HepG2 (cell line): ENCODE results near the gene ABHD17A. TPM values are rescaled to one million over a fixed set of nuclear protein-coding genes. Genes with fewer than 3 reads are reported as not detected.

Experiments used
- CCAR2 ChIP-seq: fragments of 200-400 bp; formaldehyde crosslinking; optimal IDR thresholded peaks from 2 replicates; pipeline ENCODE3; 2018; ENCODE audit warnings: low read depth, mild to moderate bottlenecking, low read length, moderate library complexity
- CEBPG ChIP-seq: IDR thresholded peaks from 2 replicates; pipeline ENCODE4 v1.6.1; 2016
- CREM ChIP-seq, 2 experiments: sonication (generic) in 1 of 2; formaldehyde crosslinking in 1 of 2; IDR thresholded peaks; 2 replicates each; pipeline versions ENCODE4 v1.4.0 to v1.6.1; 2016 to 2020; ENCODE audit warnings: antibody characterized with exemption in 1 of 2, mild to moderate bottlenecking in 1 of 2, missing genetic modification reagents in 1 of 2
- JDP2 ChIP-seq: sonication (generic); formaldehyde crosslinking; IDR thresholded peaks from 2 replicates; pipeline ENCODE4 v1.8.1; 2022; ENCODE audit warnings: missing genetic modification reagents, borderline replicate concordance
- KDM4B ChIP-seq: sonication (generic); formaldehyde crosslinking; IDR thresholded peaks from 2 replicates; pipeline ENCODE4 v1.4.0; 2020; ENCODE audit warnings: missing genetic modification reagents
- KDM5A ChIP-seq: fragments of 200-600 bp; sonication (generic); IDR thresholded peaks from 2 replicates; pipeline ENCODE4 v1.7.0; 2018; ENCODE audit warnings: antibody characterized with exemption, mild to moderate bottlenecking, low read length, borderline replicate concordance
- MATR3 ChIP-seq: sonication (generic); formaldehyde crosslinking; IDR thresholded peaks from 2 replicates; pipeline ENCODE4 v1.4.0; 2020; ENCODE audit warnings: missing genetic modification reagents
- NFRKB ChIP-seq: fragments of 450-650 bp; IDR thresholded peaks from 2 replicates; pipeline ENCODE4 v1.6.1; 2017
- PCBP2 ChIP-seq: fragments of 200-400 bp; formaldehyde crosslinking; optimal IDR thresholded peaks from 2 replicates; pipeline ENCODE3; 2018; ENCODE audit warnings: low read length, low read depth; ENCODE audit not compliant: poor library complexity, severe bottlenecking
- RFX5 ChIP-seq: IDR thresholded peaks from 2 replicates; pipeline ENCODE4 v1.6.1; 2011; ENCODE audit warnings: low read depth, low read length, improper control_type of control experiment
- SMYD3 ChIP-seq: sonication (generic); formaldehyde crosslinking; IDR thresholded peaks from 2 replicates; pipeline ENCODE4 v1.8.1; 2023; ENCODE audit warnings: mild to moderate bottlenecking, missing genetic modification reagents
- SRSF1 ChIP-seq: fragments of 200-400 bp; formaldehyde crosslinking; optimal IDR thresholded peaks from 2 replicates; pipeline ENCODE3; 2017; ENCODE audit warnings: mild to moderate bottlenecking, low read depth, low read length, moderate library complexity
- YEATS2 ChIP-seq: sonication (generic); formaldehyde crosslinking; IDR thresholded peaks from 2 replicates; pipeline ENCODE4 v1.4.0; 2020; ENCODE audit warnings: missing genetic modification reagents, borderline replicate concordance
- ZNF232 ChIP-seq: sonication (generic); formaldehyde crosslinking; IDR thresholded peaks from 2 replicates; pipeline ENCODE4 v1.4.0; 2020; ENCODE audit warnings: missing genetic modification reagents, borderline replicate concordance
- ZNF264 ChIP-seq: sonication (generic); formaldehyde crosslinking; IDR thresholded peaks from 2 replicates; pipeline ENCODE4 v1.4.0; 2020; ENCODE audit warnings: missing genetic modification reagents
- ZNF333 ChIP-seq: sonication (generic); formaldehyde crosslinking; IDR thresholded peaks from 2 replicates; pipeline ENCODE4 v1.4.0; 2020; ENCODE audit warnings: mild to moderate bottlenecking, missing genetic modification reagents, borderline replicate concordance
- ZNF350 ChIP-seq: sonication (generic); formaldehyde crosslinking; IDR thresholded peaks from 2 replicates; pipeline ENCODE4 v1.4.0; 2020; ENCODE audit warnings: mild to moderate bottlenecking, low read depth, missing genetic modification reagents, borderline replicate concordance
- ZNF605 ChIP-seq: sonication (generic); formaldehyde crosslinking; IDR thresholded peaks from 2 replicates; pipeline ENCODE4 v1.8.0; 2022; ENCODE audit warnings: mild to moderate bottlenecking, missing genetic modification reagents
- ZNF619 ChIP-seq: sonication (generic); formaldehyde crosslinking; IDR thresholded peaks from 2 replicates; pipeline ENCODE4 v1.4.0; 2020; ENCODE audit warnings: mild to moderate bottlenecking, missing genetic modification reagents
- ZSCAN29 ChIP-seq: sonication (generic); formaldehyde crosslinking; conservative IDR thresholded peaks from 2 replicates; pipeline ENCODE4 v1.4.0; 2020; ENCODE audit warnings: mild to moderate bottlenecking, missing genetic modification reagents
- polyA plus RNA-seq, 8 experiments: library from polyadenylated mRNA; depleted of rRNA in 3 of 8; stranded (reverse) in 7 of 8; unstranded in 1 of 8; fragments of >200 nt; fragmentation: Illumina TruSeq in 4 of 8; extraction: Trizol in 4 of 8; gene quantifications; 2 replicates each; pipeline versions ENCODE4 v1.2.1 to v1.2.3, GENCODE V29; 2011 to 2016; ENCODE audit warnings: low read depth in 4 of 8, missing spikeins in 1 of 8, mixed read lengths in 1 of 8; ENCODE audit not compliant: insufficient read depth in 1 of 8
- total RNA-seq, 5 experiments: library from RNA; depleted of rRNA; stranded (reverse); fragments of >200 nt; fragmentation: Illumina TruSeq; extraction: Trizol; gene quantifications; 2 replicates each; pipeline ENCODE4 v1.2.3, GENCODE V29; 2016; ENCODE audit warnings: low read depth in 1 of 5
- TF ChIP-seq, protein P1 (sequence below), 2 experiments: IDR thresholded peaks; 2 replicates each; pipeline ENCODE4 v1.6.1; 2011 to 2012; ENCODE audit warnings: low read length in 2 of 2, borderline replicate concordance in 1 of 2, low read depth in 1 of 2, mild to moderate bottlenecking in 1 of 2, moderate library complexity in 1 of 2
- TF ChIP-seq, protein P2 (sequence below): IDR thresholded peaks from 2 replicates; pipeline ENCODE4 v1.6.1; 2016; ENCODE audit warnings: mild to moderate bottlenecking, missing biosample characterization, missing genetic modification reagents
- TF ChIP-seq, protein P3 (sequence below): sonication (generic); formaldehyde crosslinking; conservative IDR thresholded peaks from 2 replicates; pipeline ENCODE4 v1.4.0; 2020; ENCODE audit warnings: missing genetic modification reagents

The ABHD17A gene
- total and polyA plus RNA-seq, 2 of the 13 experiments (the other 11 are each of a cell fraction or from before 2014, with no cell fraction given) = 27.7 to 40.8 TPM

DNA sequence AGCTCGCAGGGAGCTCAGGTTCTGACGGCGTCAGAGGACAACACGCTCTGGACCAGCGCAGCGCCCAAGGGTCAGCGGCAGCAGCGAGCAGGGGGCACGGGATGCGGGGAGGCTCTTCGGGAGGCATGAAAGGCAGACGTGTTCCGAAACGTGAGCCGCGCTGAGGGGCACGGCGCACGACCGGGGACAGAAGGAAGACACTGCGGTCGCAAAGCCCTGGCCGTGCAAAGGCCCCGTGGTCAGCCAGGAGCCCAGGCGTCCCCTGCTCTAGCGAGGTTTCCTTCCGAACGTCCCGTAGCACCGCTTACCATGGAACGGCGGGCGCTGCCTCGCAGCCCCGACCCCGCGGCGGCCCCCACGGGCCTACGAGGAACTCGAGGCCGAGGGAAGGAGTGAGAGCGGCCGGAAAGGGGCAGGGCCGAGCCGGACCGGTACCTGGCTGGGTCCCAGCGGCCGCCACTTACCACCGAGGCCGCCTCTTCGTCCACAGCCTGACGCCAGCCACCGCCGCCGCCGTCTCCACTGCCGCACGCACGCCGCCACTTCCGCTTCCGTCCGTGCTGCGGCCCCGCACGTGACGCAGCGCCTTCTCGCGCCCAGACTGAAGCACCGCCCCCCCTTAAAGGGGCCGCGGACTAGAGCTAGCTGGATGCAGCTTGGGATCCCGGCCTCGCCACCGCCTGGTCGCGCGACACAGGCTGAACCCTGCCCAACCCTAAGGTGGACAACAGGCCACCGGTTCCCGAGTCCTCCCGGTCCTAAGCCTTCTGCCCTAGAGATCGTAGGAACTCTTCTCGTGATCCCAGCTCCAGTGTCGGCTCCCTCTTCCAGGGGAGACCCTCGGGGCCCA, 9.4 kb downstream of the ABHD17A start (continued):
- TF ChIP-seq YEATS2 = peak; percentile 92
- TF ChIP-seq, protein P1, sequence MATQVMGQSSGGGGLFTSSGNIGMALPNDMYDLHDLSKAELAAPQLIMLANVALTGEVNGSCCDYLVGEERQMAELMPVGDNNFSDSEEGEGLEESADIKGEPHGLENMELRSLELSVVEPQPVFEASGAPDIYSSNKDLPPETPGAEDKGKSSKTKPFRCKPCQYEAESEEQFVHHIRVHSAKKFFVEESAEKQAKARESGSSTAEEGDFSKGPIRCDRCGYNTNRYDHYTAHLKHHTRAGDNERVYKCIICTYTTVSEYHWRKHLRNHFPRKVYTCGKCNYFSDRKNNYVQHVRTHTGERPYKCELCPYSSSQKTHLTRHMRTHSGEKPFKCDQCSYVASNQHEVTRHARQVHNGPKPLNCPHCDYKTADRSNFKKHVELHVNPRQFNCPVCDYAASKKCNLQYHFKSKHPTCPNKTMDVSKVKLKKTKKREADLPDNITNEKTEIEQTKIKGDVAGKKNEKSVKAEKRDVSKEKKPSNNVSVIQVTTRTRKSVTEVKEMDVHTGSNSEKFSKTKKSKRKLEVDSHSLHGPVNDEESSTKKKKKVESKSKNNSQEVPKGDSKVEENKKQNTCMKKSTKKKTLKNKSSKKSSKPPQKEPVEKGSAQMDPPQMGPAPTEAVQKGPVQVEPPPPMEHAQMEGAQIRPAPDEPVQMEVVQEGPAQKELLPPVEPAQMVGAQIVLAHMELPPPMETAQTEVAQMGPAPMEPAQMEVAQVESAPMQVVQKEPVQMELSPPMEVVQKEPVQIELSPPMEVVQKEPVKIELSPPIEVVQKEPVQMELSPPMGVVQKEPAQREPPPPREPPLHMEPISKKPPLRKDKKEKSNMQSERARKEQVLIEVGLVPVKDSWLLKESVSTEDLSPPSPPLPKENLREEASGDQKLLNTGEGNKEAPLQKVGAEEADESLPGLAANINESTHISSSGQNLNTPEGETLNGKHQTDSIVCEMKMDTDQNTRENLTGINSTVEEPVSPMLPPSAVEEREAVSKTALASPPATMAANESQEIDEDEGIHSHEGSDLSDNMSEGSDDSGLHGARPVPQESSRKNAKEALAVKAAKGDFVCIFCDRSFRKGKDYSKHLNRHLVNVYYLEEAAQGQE (IDR thresholded peaks at IDR 0.05; ENCODE audit: borderline replicate concordance in 1 of 2, low read depth in 1 of 2, low read length in 2 of 2) = no peak
- TF ChIP-seq KDM4B (CRISPR knock-in tag) = peak; percentile 83; the same call in 1 of the 2 replicates
- TF ChIP-seq ZNF619 (CRISPR knock-in tag) = 0 out of 2 replicates have a peak, but pooled peaks have one; percentile 43
- peak; percentile 89 for TF ChIP-seq ZSCAN29 (CRISPR knock-in tag)
- TF ChIP-seq ZNF333 (CRISPR knock-in tag) = no peak
- no peak for TF ChIP-seq MATR3 (CRISPR knock-in tag)
- no peak for TF ChIP-seq PCBP2
- TF ChIP-seq SMYD3 = no peak
- peak; percentile 75; the same call in 1 of the 2 replicates for TF ChIP-seq ZNF350 (CRISPR knock-in tag)
- TF ChIP-seq ZNF605 (CRISPR knock-in tag) = peak; percentile 76
- peak; percentile 31; the same call in 1 of the 2 replicates for TF ChIP-seq CREM (IDR thresholded peaks at IDR 0.05)
- TF ChIP-seq CREM (CRISPR knock-in tag; IDR thresholded peaks at IDR 0.05) = no peak
- TF ChIP-seq KDM5A = peak; percentile 46; the same call in 1 of the 2 replicates
- TF ChIP-seq SRSF1 = peak; percentile 81
- TF ChIP-seq, protein P2, sequence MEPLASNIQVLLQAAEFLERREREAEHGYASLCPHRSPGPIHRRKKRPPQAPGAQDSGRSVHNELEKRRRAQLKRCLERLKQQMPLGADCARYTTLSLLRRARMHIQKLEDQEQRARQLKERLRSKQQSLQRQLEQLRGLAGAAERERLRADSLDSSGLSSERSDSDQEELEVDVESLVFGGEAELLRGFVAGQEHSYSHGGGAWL (CRISPR knock-in tag) = peak; percentile 97
- no peak for TF ChIP-seq ZNF264 (CRISPR knock-in tag)
- no peak for TF ChIP-seq RFX5
- no peak; the same call in 1 of the 2 replicates for TF ChIP-seq ZNF232
- TF ChIP-seq NFRKB = no peak
- TF ChIP-seq CEBPG = no peak
- no peak for TF ChIP-seq CCAR2
- TF ChIP-seq, protein P3, sequence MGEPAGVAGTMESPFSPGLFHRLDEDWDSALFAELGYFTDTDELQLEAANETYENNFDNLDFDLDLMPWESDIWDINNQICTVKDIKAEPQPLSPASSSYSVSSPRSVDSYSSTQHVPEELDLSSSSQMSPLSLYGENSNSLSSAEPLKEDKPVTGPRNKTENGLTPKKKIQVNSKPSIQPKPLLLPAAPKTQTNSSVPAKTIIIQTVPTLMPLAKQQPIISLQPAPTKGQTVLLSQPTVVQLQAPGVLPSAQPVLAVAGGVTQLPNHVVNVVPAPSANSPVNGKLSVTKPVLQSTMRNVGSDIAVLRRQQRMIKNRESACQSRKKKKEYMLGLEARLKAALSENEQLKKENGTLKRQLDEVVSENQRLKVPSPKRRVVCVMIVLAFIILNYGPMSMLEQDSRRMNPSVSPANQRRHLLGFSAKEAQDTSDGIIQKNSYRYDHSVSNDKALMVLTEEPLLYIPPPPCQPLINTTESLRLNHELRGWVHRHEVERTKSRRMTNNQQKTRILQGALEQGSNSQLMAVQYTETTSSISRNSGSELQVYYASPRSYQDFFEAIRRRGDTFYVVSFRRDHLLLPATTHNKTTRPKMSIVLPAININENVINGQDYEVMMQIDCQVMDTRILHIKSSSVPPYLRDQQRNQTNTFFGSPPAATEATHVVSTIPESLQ (CRISPR knock-in tag) = no peak
- TF ChIP-seq JDP2 (CRISPR knock-in tag) = no peak
